GM21526 (cell line): ENCODE measurements around the gene SYNDIG1.

Source experiments
- ATAC-seq: cut with Tn5 transposase; IDR thresholded peaks from one replicate; pipeline ENCODE4 v1.9.1; 2021; ENCODE audit warnings: moderate library complexity; ENCODE audit not compliant: unreplicated experiment, low FRiP score

Gene SYNDIG1

GRCh38 chr20:24699321-24700165 lies 230.1 kb downstream of the SYNDIG1 start:
- ATAC-seq, result no peak

DNA sequence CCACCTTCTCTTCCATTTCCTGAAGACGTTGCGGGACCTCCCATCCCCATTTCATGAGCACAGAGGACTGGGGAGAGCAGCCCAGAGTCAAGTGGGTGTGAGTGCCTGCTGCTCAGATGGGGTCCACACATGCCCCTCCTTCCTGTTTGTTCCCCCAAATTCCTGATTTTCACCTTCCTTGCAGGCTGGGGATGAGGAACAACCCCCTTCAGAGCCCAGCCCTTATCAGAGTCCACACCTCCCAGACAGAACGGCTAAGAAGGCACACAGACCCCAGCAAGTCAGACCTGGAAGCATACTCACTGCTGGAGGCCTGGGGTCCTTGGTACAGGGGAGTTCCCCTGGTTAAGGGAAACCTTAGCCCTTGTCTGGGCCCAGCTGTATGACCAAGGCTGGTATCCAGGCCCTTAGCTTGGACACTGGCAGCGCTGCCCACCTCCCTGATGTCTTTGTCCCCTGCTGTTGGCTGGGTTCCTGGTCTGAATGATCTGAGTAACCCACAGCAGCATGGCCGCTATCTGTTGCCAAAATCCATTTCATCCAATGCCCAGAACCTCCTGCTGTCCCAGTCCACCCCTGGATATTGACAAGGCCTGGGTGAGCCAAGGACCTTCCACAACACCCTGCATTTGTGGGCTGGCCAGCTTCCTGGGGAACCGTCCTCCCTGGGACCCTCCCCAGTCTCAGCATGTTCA lies 230.9 kb downstream of the SYNDIG1 start:
- ATAC-seq, result no peak

- ATAC-seq, result no peak
Observed at GRCh38 chr20:24701027-24701426, 231.6 kb downstream of the SYNDIG1 start.

DNA sequence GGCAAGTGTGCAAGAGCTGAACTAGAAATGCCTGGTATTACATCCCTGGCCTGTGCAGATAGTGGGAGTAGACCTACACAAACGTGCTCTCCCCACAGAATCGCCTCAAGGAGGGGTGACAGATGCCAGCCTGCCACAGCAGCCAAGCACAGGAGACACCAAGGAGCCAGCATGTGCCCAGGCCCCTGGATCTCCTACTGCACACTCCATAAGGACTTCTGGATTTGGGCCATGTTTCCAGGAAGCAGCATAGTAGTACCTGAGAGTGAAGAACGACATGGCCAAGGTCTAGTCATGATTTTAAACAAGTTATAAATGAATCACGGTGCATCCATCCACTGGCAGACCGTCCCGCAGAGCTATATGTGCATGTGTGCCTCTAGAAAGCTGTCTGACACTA lies 232.2 kb downstream of the SYNDIG1 start:
- ATAC-seq, result no peak

DNA sequence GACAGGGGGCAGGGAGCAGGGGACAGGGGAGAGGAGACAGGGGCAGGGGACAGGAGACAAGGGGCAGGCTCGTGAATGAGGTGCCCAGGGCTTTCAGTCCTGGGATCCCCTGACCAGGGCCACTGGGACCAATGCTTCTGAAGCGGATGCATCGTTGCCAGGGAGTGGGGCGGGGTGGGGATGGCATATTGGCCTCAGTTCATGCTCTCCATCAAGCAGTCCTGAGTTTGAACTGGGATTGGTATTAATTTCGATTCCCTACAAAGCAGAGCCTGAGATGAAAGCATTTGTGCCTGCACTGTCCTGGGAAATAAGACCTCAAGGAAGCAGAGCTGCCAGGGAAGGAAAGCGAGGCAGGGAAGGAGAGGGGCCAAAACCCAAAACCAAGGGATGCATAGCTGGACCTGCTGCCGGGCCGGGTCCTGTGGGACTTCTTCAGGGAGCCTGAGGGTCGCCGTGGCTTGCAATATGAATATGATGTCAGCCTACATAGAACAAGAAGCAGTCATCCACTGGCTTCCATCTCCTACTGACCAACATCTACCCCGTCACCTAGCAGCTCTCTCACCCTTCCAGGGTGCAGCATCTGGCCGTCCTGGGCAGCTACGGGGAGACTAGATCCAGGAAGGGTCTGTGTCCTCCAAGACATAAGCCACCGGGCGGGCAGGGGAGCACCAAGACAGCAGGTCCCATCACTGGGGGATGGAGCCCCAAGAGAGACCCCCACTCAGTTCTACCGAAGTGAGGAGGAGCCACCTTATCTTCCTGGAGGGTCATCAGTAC lies 233.3 kb downstream of the SYNDIG1 start:
- ATAC-seq, result no peak

- no peak for ATAC-seq
Observed at GRCh38 chr20:24703284-24703610, 233.8 kb downstream of the SYNDIG1 start.

GRCh38 chr20:24704899-24705298 lies 235.5 kb downstream of the SYNDIG1 start:
- no peak for ATAC-seq

GRCh38 chr20:24705486-24705885 lies 236.1 kb downstream of the SYNDIG1 start:
- ATAC-seq, result no peak

- no peak for ATAC-seq
Observed at GRCh38 chr20:24708411-24709295, 239.2 kb downstream of the SYNDIG1 start.
